Endothelial cell (in vitro differentiated cells): ENCODE data around the gene PLGRKT. TPM values are rescaled to one million over a fixed set of nuclear protein-coding genes. Genes with fewer than 3 reads are reported as not detected.
A peak's percentile ranks its signal among the peaks of the same experiment; 100 is the strongest.
"Not testable (repeated sequence)": the region's sequence is repeated elsewhere in the genome, so short reads cannot be mapped to it uniquely, and the experiment has no call there.

Source experiments
- DNase-seq: peaks from one replicate; pipeline ENCODE4 v3.0.0; 2021; ENCODE audit warnings: low spot score
- H3K27ac Mint-ChIP-seq: one replicate; pipeline ENCODE4 v1.8.0; 2021; ENCODE audit warnings: mixed read lengths, inconsistent platforms; ENCODE audit not compliant: unreplicated experiment
- H3K27me3 Mint-ChIP-seq: one replicate; pipeline ENCODE4 v1.8.0; 2021; ENCODE audit warnings: mild to moderate bottlenecking, moderate library complexity, mixed read lengths, inconsistent platforms; ENCODE audit not compliant: unreplicated experiment
- H3K36me3 Mint-ChIP-seq: one replicate; pipeline ENCODE4 v1.8.0; 2021; ENCODE audit warnings: mild to moderate bottlenecking, low read depth, mixed read lengths, inconsistent platforms; ENCODE audit not compliant: unreplicated experiment
- H3K4me1 Mint-ChIP-seq: one replicate; pipeline ENCODE4 v1.8.0; 2021; ENCODE audit warnings: mild to moderate bottlenecking, mixed read lengths, inconsistent platforms; ENCODE audit not compliant: unreplicated experiment
- H3K4me3 Mint-ChIP-seq: one replicate; pipeline ENCODE4 v1.8.0; 2021; ENCODE audit warnings: mild to moderate bottlenecking, mixed read lengths, inconsistent platforms; ENCODE audit not compliant: unreplicated experiment
- H3K9me3 Mint-ChIP-seq: one replicate; pipeline ENCODE4 v1.8.0; 2021; ENCODE audit warnings: mixed read lengths, inconsistent platforms; ENCODE audit not compliant: unreplicated experiment
- CTCF ChIP-seq: fragments of 200-600 bp; sonication (generic); IDR thresholded peaks from one replicate; pipeline ENCODE4 v1.5.0; 2021; ENCODE audit warnings: antibody characterized with exemption; ENCODE audit not compliant: unreplicated experiment
- total RNA-seq: library from RNA; stranded (reverse); fragmentation: NEBNext Ultra II Directional; extraction: Animal tissue kit (Norgen Biotek cat#: 25700); gene quantifications from one replicate; pipeline ENCODE4 v1.2.1, GENCODE V29; 2021; ENCODE audit not compliant: unreplicated experiment

PLGRKT gene
- total RNA-seq, 1 donor from 2014 or later = 4.8 TPM

- Mint-ChIP-seq H3K27ac (no peak overlapping the region), H3K4me3 (no peak overlapping the region), H3K36me3 (no peaks in the 10 kb centered on the region), H3K27me3 (peaks cover 1% of the 10 kb centered on the region), H3K4me1 (no peaks in the 10 kb centered on the region), H3K9me3 (no peaks in the 10 kb centered on the region)
- DNase-seq = no peak
- TF ChIP-seq CTCF = no peak
Measured at GRCh38 chr9:5416953-5417352, 20.8 kb downstream of the PLGRKT start.

GRCh38 chr9:5408596-5408995 is 29.1 kb downstream of the PLGRKT start:
- Mint-ChIP-seq H3K9me3 (peaks cover 6% of the 10 kb centered on the region), H3K27ac (no peak overlapping the region), H3K4me1 (no peaks in the 10 kb centered on the region), H3K27me3 (no peaks in the 10 kb centered on the region), H3K36me3 (peaks cover 12% of the 10 kb centered on the region), H3K4me3 (no peak overlapping the region)
- TF ChIP-seq CTCF = no peak
- no peak for DNase-seq

- peaks cover 7% of the 10 kb centered on the region for H3K36me3 Mint-ChIP-seq
- peaks cover 5% of the 10 kb centered on the region for H3K4me1 Mint-ChIP-seq
- no peaks in the 10 kb centered on the region for H3K9me3 Mint-ChIP-seq
- no peak for TF ChIP-seq CTCF
- DNase-seq = no peak
- H3K27me3 Mint-ChIP-seq = no peaks in the 10 kb centered on the region
- H3K4me3 Mint-ChIP-seq = no peak overlapping the region
- H3K27ac Mint-ChIP-seq = no peak overlapping the region
Measured at GRCh38 chr9:5402217-5402616, 35.5 kb downstream of the PLGRKT start.

GRCh38 chr9:5397547-5397946 is 40.2 kb downstream of the PLGRKT start:
- not testable (repeated sequence) for H3K36me3 Mint-ChIP-seq, H3K27me3 Mint-ChIP-seq, DNase-seq, H3K4me3 Mint-ChIP-seq, H3K9me3 Mint-ChIP-seq, H3K27ac Mint-ChIP-seq
- H3K4me1 Mint-ChIP-seq = peaks cover 14% of the 10 kb centered on the region

- Mint-ChIP-seq H3K4me3 (no peak overlapping the region), H3K36me3 (no peaks in the 10 kb centered on the region), H3K9me3 (no peaks in the 10 kb centered on the region), H3K27ac (no peak overlapping the region), H3K27me3 (no peaks in the 10 kb centered on the region), H3K4me1 (peaks cover 9% of the 10 kb centered on the region)
- no peak for DNase-seq
- no peak for TF ChIP-seq CTCF
Measured at GRCh38 chr9:5395428-5395827, 42.3 kb downstream of the PLGRKT start.

- not testable (repeated sequence) for H3K36me3 Mint-ChIP-seq, H3K4me1 Mint-ChIP-seq, H3K9me3 Mint-ChIP-seq, DNase-seq, H3K4me3 Mint-ChIP-seq, H3K27me3 Mint-ChIP-seq
- H3K27ac Mint-ChIP-seq = peak overlapping the region; percentile 11
Measured at GRCh38 chr9:5393976-5394375, 43.7 kb downstream of the PLGRKT start.
